Uterus (tissue), 2 donors: ENCODE data around the gene AUH.
"Not testable (repeated sequence)": the region's sequence is repeated elsewhere in the genome, so short reads cannot be mapped to it uniquely, and the experiment has no call there.

Experiments used
- POLR2A ChIP-seq, 2 donors: fragments of 450-650 bp; IDR thresholded peaks; one replicate each; pipeline ENCODE4 v1.6.1; 2016; ENCODE audit warnings: antibody characterized with exemption in 2 of 2, mild to moderate bottlenecking in 1 of 2, moderate library complexity in 1 of 2
- TF ChIP-seq, protein P1 (sequence below), 4 experiments: fragments of 200-600 bp in 2 of 4; fragments of 450-650 bp in 2 of 4; sonication (generic) in 2 of 4; IDR thresholded peaks; one replicate each; pipeline ENCODE4 v1.5.1; 2016 to 2019; ENCODE audit warnings: antibody characterized with exemption in 4 of 4, mild to moderate bottlenecking in 2 of 4, moderate library complexity in 1 of 4

DNA sequence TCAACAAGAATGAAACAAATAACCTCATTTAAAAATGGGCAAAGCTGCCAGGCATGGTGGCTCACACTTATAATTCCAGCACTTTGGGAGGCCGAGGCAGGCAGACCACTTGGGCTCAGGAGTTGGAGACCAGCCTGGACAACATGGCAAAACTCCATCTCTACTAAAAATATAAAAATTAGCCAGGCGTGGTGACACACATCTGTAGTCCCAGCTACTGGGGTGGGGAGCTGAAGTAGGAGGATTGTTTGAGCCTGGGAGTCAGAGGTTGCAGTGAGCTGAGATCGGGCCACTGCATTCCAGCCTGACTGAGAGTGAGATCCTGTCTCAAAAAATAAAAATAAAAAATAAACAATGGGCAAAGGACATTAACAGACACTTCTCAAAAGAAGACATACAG, 8.3 kb upstream of the AUH start:
- TF ChIP-seq, protein P1, sequence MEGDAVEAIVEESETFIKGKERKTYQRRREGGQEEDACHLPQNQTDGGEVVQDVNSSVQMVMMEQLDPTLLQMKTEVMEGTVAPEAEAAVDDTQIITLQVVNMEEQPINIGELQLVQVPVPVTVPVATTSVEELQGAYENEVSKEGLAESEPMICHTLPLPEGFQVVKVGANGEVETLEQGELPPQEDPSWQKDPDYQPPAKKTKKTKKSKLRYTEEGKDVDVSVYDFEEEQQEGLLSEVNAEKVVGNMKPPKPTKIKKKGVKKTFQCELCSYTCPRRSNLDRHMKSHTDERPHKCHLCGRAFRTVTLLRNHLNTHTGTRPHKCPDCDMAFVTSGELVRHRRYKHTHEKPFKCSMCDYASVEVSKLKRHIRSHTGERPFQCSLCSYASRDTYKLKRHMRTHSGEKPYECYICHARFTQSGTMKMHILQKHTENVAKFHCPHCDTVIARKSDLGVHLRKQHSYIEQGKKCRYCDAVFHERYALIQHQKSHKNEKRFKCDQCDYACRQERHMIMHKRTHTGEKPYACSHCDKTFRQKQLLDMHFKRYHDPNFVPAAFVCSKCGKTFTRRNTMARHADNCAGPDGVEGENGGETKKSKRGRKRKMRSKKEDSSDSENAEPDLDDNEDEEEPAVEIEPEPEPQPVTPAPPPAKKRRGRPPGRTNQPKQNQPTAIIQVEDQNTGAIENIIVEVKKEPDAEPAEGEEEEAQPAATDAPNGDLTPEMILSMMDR (IDR thresholded peaks at IDR 0.05), result not testable (repeated sequence)
- not testable (repeated sequence) for TF ChIP-seq POLR2A (IDR thresholded peaks at IDR 0.05)
